GM19035 (cell line): ENCODE measurements around the gene OPRL1.

Experiments used
- ATAC-seq: cut with Tn5 transposase; IDR thresholded peaks from one replicate; pipeline ENCODE4 v1.9.1; 2021; ENCODE audit not compliant: unreplicated experiment

The OPRL1 gene

DNA sequence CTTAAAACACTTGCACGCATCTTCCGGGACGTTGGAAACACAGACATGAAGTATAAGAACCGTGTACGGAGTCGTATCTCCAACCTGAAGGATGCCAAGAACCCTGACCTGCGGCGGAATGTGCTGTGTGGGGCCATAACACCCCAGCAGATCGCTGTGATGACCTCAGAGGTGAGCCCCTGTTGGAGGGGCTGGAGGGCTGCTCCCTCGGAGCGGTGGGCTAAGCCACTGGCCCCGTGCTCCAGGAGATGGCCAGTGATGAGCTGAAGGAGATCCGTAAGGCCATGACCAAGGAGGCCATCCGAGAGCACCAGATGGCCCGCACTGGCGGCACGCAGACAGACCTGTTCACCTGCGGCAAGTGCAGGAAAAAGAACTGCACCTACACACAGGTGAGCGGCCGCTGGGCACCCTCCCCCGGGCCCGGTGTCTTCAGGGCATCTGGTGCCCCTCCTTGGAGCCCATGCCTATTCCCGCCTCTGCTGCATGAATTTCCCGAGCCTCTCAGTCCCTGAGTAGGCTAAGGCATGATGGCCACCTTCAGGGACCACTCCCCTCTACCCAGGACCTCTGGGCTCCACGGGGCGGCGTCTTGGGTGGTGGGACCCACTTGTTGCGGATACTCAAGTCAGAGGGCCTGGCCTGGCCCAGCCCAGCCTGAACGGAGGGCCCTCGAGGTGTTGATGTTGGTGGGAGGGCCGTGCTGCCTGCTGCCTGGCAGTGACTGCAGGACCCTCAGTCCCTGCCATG, 9.5 kb upstream of the OPRL1 start:
- no peak for ATAC-seq

DNA sequence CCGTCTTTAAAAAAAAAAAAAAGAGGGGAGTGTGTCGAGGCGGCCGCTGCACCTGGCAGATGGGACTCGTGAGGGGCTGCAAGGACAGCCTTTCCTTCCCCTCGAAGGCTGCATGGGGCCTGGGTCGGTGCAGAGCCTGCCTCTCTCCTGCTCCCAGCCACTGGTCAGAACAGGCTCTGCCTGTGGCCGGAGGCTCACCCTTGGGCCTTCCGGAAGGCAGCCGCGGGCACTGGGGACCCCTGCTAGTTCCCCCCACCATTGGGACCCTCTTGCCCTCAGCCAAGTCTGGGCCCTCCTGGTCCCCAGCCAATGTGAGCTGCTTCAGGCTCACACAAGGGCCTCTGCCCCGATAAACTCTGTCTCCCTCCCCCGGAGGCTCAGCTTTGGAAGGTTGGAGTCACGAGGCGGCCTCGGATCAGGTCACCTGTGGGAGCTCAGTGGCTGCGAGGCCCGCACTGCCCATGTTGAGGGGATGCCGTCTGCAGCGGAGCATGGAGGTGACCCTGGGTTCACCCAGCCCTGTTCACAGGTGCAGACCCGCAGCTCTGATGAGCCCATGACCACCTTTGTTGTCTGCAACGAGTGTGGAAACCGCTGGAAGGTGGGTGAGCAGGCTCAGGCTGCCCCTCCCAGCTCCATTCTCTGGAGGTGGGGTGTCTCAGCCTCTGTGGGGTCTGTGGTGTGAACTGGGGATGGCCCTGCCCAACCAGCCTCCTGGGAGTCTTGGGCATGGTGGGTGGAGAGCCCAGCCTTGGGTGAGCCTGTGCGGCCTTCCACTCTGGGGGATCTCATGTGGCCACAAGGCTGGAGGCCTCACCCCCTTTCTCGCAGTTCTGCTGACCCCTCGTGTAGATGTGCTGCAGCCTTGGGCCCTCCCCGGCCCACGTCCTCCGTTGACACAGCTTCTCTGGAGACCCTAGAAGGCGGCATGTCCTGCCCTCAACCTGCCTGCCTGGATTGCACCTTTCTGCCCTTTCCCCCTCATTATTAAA, 8.2 kb upstream of the OPRL1 start:
- ATAC-seq: no peak

DNA sequence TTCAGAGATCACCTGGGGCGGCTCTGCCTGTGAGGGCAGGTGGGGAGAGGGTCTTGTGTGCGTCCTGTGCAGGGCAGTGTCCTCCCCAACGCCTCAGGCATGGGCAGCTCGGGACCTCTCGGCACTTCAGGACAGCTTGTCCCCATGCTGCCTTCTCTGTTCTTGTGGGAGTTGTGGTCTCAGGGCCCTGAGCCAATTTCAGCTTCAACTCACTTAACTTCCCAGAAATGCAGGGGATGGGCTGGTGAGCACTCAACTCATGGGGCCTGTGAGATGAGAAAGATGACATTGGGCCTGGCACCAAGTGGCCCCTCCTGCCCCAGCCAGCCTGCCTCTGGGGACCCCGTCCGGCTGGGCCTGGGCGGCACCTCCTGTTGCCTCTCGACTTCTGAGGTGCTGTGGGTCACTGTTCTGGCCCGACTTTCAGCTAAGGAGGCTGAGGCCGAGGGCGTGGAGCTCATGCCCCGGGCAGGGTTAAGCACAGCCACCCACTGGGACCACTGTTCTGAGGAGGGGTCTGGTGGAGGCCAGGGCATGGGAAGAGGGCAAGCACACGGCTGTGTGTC, 7.3 kb upstream of the OPRL1 start:
- ATAC-seq: no peak

DNA sequence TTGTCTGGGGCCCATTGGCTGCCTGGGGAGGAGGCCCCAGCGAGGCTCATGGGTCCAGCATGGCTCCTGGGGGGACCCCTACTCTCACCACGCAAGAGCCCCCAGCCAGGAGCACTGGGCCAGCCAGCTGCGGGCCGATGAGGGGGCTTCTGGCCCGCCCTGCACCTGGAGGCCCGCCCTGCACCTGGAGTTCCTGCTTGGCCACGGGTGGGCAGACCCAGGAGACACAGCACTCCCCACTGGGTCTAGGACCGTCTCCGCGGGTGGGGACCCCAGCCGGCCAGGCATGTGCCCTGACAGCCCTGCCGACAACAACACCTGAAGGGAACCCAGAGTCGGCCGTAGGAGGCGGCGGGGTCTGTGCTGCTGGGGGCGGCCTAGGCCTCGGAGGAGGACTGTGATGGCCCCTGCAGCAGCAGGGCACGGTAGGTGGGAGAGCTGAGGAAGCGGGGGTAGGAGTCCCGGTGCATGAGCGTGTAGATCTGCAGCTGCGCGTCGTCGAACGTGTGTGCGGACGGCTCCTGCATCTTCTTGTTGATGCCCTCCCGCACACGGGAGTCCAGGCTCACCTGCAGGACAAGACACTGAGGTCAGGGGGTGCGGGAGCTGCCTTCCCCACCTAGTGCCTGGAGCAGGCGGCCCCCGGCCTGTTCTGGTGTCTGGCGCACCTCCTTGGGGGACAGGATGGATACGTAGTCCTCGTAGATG, 6.3 kb upstream of the OPRL1 start:
- no peak for ATAC-seq

GRCh38 chr20:64074184-64074789, 5.6 kb upstream of the OPRL1 start:
- no peak for ATAC-seq

DNA sequence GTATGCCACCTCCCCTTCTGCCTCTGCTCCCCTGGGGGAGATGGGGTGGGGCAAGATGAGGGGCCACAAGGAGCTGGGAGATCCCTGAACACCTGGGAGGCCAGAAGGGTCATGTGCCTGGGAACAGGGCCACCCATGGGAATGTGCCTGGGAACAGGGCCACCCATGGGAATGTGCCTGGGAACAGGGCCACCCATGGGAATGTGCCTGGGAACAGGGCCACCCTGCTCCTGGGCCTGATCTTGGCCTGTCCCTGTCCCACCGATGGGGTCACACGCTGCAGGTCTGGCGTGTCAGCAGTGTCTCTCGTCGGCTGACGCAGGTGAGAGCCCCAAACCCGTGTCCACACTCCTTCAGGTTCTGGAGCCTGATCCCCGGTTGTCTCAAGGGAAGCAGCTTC, 4.9 kb upstream of the OPRL1 start:
- no peak for ATAC-seq

DNA sequence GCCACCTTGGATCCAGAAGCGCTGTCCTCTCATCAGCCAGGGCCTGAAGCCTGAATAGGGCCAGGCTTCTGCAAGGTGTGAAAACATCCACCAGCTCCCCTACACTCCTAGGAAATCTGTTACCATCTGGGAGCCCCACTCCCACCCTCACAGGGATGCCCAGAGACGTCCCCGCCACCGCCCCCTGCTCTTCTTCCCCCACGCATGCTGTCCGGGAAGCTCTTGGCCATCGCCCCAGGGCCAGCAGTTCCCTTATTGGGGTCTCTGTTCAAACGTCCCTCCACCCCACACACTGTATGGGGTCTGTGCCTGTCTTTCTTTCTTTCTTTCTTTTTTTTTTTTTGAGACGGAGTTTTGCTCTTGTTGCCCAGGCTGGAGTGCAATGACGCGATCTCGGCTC, 4.3 kb upstream of the OPRL1 start:
- no peak for ATAC-seq

GRCh38 chr20:64076061-64076997, 3.6 kb upstream of the OPRL1 start:
- ATAC-seq: no peak

GRCh38 chr20:64077094-64077493, 2.8 kb upstream of the OPRL1 start:
- ATAC-seq: no peak

- ATAC-seq: no peak
Observed at GRCh38 chr20:64077541-64077875, 2.4 kb upstream of the OPRL1 start.

DNA sequence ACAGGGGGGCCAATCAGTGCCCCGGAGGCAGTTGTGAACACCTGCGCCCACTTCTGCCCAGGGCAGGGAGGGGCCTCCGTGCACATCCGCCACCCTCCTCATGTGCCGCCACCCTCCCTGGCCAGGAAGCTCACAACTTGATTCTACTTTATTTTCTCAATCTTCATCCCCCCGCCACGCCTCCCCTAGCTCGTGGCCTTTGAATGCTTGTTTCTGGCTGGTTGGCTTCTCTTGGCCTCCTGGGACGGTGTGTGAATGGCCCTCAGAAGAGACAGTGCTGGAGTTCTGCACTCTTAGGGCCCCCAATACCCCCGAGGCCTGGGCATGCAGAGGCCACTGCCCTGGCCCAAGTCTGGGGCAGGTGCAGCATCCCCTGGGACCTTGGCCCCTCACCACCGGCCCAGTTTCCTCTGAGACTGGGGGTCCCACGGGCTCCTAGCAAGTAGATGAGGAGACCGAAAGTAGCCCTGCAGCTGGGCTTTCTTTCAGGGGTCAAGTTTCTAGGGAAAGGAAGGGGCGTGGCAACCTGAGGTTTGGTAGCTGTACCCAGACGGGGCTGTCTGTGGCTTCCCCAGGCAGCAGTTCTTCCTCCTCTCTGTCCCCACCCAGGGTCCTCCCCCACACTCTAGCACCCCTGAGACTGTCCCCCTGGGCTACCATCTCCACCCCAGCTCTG, 1.9 kb upstream of the OPRL1 start:
- no peak for ATAC-seq

- ATAC-seq: no peak
Observed at GRCh38 chr20:64078934-64079272, 979 bp upstream of the OPRL1 start.

- no peak for ATAC-seq
Observed at GRCh38 chr20:64079273-64080012, 439 bp upstream of the OPRL1 start, which contains the start of gene RGS19. TSS of gene RGS19 (minus strand) at chr20:64079518. CDS start at chr20:64076886, 2,632 bp downstream.

- ATAC-seq: no peak
Observed at GRCh38 chr20:64080813-64081623, 1.1 kb downstream of the OPRL1 start.

DNA sequence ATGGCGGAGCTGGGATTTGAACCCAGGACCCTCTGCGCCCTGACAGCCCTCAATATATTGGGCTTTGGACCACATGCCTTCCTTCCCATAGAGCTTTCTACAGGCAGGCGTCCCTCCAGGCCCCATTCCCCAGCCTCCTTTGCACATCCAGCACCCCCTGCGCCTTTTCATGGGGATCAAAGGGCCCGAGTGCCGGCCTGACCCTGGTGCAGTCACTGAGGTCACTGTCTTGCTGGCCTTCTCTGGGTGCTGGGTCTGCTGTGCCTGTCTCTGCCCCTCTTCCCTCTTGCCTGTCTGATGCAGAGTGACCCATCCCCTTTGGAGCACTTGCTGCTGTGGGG, 1.7 kb downstream of the OPRL1 start:
- no peak for ATAC-seq

DNA sequence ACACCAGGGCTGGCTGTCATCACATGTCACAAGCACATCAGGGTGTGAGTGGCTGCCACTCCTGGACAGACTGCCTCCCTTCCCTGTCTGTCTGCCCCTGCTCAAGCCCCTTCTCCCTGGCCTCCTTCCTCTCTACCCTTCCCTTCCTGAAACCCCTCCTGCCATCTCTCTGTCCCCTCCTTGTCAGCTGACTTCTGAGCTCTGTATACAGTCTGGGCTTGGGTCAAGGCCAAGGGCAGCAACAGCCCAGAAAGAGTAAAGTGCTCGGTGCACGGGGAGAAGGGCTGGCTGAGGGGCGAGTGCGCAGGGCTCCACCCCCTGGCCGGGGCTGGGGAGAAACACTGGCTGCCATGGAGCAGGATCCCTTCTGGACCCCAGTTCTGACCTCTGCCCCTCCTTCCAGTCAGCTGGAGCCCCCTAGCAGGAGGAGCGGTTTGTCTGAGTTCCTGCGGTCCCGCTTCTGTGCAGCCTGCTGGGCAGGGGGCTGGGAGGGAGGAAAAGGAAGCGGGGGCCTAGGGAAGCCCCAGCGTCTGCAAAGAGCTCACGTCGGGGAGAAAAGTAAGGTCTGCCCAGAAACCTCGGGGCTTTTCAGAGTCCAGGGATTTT, 2.3 kb downstream of the OPRL1 start:
- ATAC-seq: no peak

- ATAC-seq: no peak
Observed at GRCh38 chr20:64082820-64083377, 3.0 kb downstream of the OPRL1 start.
